A549 (cell line): ENCODE data around the gene AKAP6. TPM values are rescaled to one million over a fixed set of nuclear protein-coding genes. Genes with fewer than 3 reads are reported as not detected.
A peak's percentile ranks its signal among the peaks of the same experiment; 100 is the strongest.

Source experiments
- ATAC-seq, 2 experiments: fragments of 200-7000 bp in 1 of 2; fragments of >200 bp in 1 of 2; cut with Nextera tagmentation in 1 of 2; cut with Tn5 transposase in 1 of 2; 3 replicates each; pipeline versions ENCODE4 v1.8.0 to v1.9.1; 2018 to 2020; ENCODE audit warnings: mild to moderate bottlenecking in 1 of 2, moderate library complexity in 1 of 2
- CTCF ChIA-PET: fragments of 300-600 bp; sonication (Branson Sonifier 250); formaldehyde crosslinking; extraction: SDS; loops from one replicate; lab custom pipeline; 2021; ENCODE audit warnings: antibody characterized with exemption, inconsistent platforms; lab: Yijun Ruan, JAX
- POLR2A ChIA-PET: fragments of 350-600 bp; formaldehyde crosslinking; extraction: SDS; loops from one replicate; lab custom pipeline; 2021; ENCODE audit warnings: antibody characterized with exemption, inconsistent platforms; lab: Yijun Ruan, JAX
- DNase-seq, 2 experiments: peaks; one replicate each; pipeline versions ENCODE4 v3.0.0 to v3.0.0-alpha.2; 2011 to 2016; ENCODE audit warnings: low read depth in 1 of 2, low spot score in 1 of 2
- FAIRE-seq: peaks from 2 replicates; lab custom pipeline; 2011; peaks lifted over from hg19 to GRCh38; lab: Jason Lieb, UNC
- H3K27ac ChIP-seq, 2 experiments: fragments of >200 bp; sonication (Bioruptor Twin); formaldehyde crosslinking; 3 replicates each; pipeline ENCODE4 v1.5.1; 2016 to 2017
- H3K4me1 ChIP-seq: fragments of >200 bp; sonication (Bioruptor Twin); formaldehyde crosslinking; 3 replicates; pipeline ENCODE4 v1.6.1; 2016
- H3K4me2 ChIP-seq: fragments of >200 bp; sonication (Bioruptor Twin); formaldehyde crosslinking; 3 replicates; pipeline ENCODE4 v1.6.1; 2016
- H3K4me3 ChIP-seq: fragments of >200 bp; sonication (Bioruptor Twin); formaldehyde crosslinking; 3 replicates; pipeline ENCODE4 v1.5.1; 2016
- H3K9me3 ChIP-seq: fragments of >200 bp; sonication (Bioruptor Twin); formaldehyde crosslinking; 3 replicates; pipeline ENCODE4 v1.6.1; 2016
- BHLHE40 ChIP-seq: IDR thresholded peaks from 2 replicates; pipeline ENCODE4 v1.6.1; 2012; ENCODE audit warnings: low read depth, low read length, inconsistent platforms
- CBX8 ChIP-seq: fragments of 200-600 bp; sonication (generic); IDR thresholded peaks from 2 replicates; pipeline ENCODE4 v1.6.1; 2016
- E2F6 ChIP-seq: IDR thresholded peaks from 2 replicates; pipeline ENCODE4 v1.6.1; 2012; ENCODE audit warnings: low read depth, borderline replicate concordance
- EHF ChIP-seq: fragments of 250-450 bp; sonication (Bioruptor Pico); IDR thresholded peaks from 2 replicates; pipeline ENCODE4 v1.5.0; 2020; ENCODE audit warnings: mild to moderate bottlenecking
- ESRRA ChIP-seq: fragments of 150-350 bp; IDR thresholded peaks from 2 replicates; pipeline ENCODE4 v1.6.1; 2014; ENCODE audit warnings: mild to moderate bottlenecking, low read length, borderline replicate concordance
- FOXS1 ChIP-seq: fragments of 250-450 bp; sonication (Bioruptor Pico); IDR thresholded peaks from 2 replicates; pipeline ENCODE4 v1.5.0; 2020; ENCODE audit warnings: mild to moderate bottlenecking, moderate library complexity
- HEYL ChIP-seq: fragments of 250-450 bp; sonication (Bioruptor Pico); IDR thresholded peaks from 2 replicates; pipeline ENCODE4 v1.8.0; 2021; ENCODE audit warnings: mild to moderate bottlenecking, moderate library complexity
- HOXB13 ChIP-seq: fragments of 250-450 bp; sonication (Bioruptor Pico); IDR thresholded peaks from 2 replicates; pipeline ENCODE4 v1.5.0; 2020; ENCODE audit warnings: low read depth, mild to moderate bottlenecking, moderate library complexity
- JUN ChIP-seq, 2 experiments: fragments of >200 bp; sonication (Bioruptor Twin); formaldehyde crosslinking; IDR thresholded peaks; 2 replicates in 1 of 2; 3 replicates in 1 of 2; pipeline ENCODE4 v1.6.1; 2016 to 2017
- KDM5A ChIP-seq: fragments of 200-600 bp; sonication (generic); IDR thresholded peaks from 2 replicates; pipeline ENCODE4 v1.6.1; 2016; ENCODE audit warnings: antibody characterized with exemption, mild to moderate bottlenecking
- NFE2L2 ChIP-seq: fragments of 150-350 bp; conservative IDR thresholded peaks from 2 replicates; pipeline ENCODE4 v1.6.1; 2014; ENCODE audit warnings: low read length
- POLR2AphosphoS2 ChIP-seq: conservative IDR thresholded peaks from 2 replicates; pipeline ENCODE4 v1.6.1; 2012; ENCODE audit warnings: low read length, improper control_type of control experiment, inconsistent platforms
- RAD21 ChIP-seq, 2 experiments: fragments of >200 bp in 1 of 2; sonication (Bioruptor Twin) in 1 of 2; formaldehyde crosslinking in 1 of 2; IDR thresholded peaks in 1 of 2; conservative IDR thresholded peaks in 1 of 2; 2 replicates in 1 of 2; 3 replicates in 1 of 2; pipeline ENCODE4 v1.6.1; 2012 to 2018; ENCODE audit warnings: inconsistent platforms in 1 of 2
- REST ChIP-seq: fragments of 200-600 bp; sonication (generic); IDR thresholded peaks from 2 replicates; pipeline ENCODE4 v1.6.1; 2016; ENCODE audit warnings: antibody characterized with exemption, mild to moderate bottlenecking, moderate library complexity
- SMC3 ChIP-seq: fragments of >200 bp; sonication (Bioruptor Twin); formaldehyde crosslinking; IDR thresholded peaks from 3 replicates; pipeline ENCODE4 v1.6.1; 2018; ENCODE audit warnings: inconsistent platforms
- ZC3H11A ChIP-seq: fragments of 450-650 bp; IDR thresholded peaks from 2 replicates; pipeline ENCODE4 v1.6.1; 2014; ENCODE audit warnings: antibody characterized with exemption, mild to moderate bottlenecking
- WGBS: methylation state at CpG from one replicate; pipeline ENCODE4 v1.1.6; 2017; ENCODE audit errors: missing lambda C conversion rate; 5-methylcytosine and 5-hydroxymethylcytosine counted together
- polyA plus RNA-seq, 4 experiments: library from polyadenylated mRNA; depleted of rRNA in 3 of 4; stranded (reverse); fragments of >200 nt; fragmentation: RNase III in 1 of 4; extraction: RNeasy Plus Mini Kit Qiagen cat#74134 plus additional on column Dnase treatment in 1 of 4; gene quantifications; 2 replicates in 3 of 4; 3 replicates in 1 of 4; pipeline ENCODE4 v1.2.3, GENCODE V29; 2011 to 2017
- TF ChIP-seq, protein P1 (sequence below): fragments of 250-450 bp; sonication (Bioruptor Pico); IDR thresholded peaks from 2 replicates; pipeline ENCODE4 v1.5.0; 2020; ENCODE audit warnings: low read depth, mild to moderate bottlenecking, moderate library complexity
- TF ChIP-seq, protein P2 (sequence below): IDR thresholded peaks from 2 replicates; pipeline ENCODE4 v1.6.1; 2012
- TF ChIP-seq, protein P3 (sequence below): fragments of >200 bp; sonication (Bioruptor Twin); formaldehyde crosslinking; IDR thresholded peaks from 2 replicates; pipeline ENCODE4 v1.6.1; 2016
- TF ChIP-seq, protein P4 (sequence below): fragments of >200 bp; sonication (Bioruptor Twin); formaldehyde crosslinking; IDR thresholded peaks from 3 replicates; pipeline ENCODE4 v1.5.1; 2016
- TF ChIP-seq, protein P5 (sequence below): fragments of >200 bp; sonication (Bioruptor Twin); formaldehyde crosslinking; IDR thresholded peaks from 3 replicates; pipeline ENCODE4 v1.6.1; 2016
- TF ChIP-seq, protein P6 (sequence below): fragments of 150-350 bp; IDR thresholded peaks from 2 replicates; pipeline ENCODE4 v1.6.1; 2014; ENCODE audit warnings: low read depth, mild to moderate bottlenecking, low read length

Gene AKAP6
- polyA plus RNA-seq, 2 of the 4 experiments (the other 2 are of a cell fraction) = 0.27 to 1.9 TPM

GRCh38 chr14:32480337-32480736, 151.2 kb downstream of the AKAP6 start:
- Histone ChIP-seq H3K4me2 (no peak overlapping the region), H3K27ac (no peak overlapping the region), H3K4me1 (no peaks in the 10 kb centered on the region), H3K4me3 (no peak overlapping the region), H3K9me3 (no peaks in the 10 kb centered on the region)
- DNase-seq = no peak
- CTCF ChIA-PET = no interaction called here
- POLR2A ChIA-PET = no interaction called here
- no peak for FAIRE-seq
- ATAC-seq = no peak
- 78% methylated on average over 1 of the region's 1 CpG for WGBS
- TF ChIP-seq REST (no peak), E2F6 (no peak), BHLHE40 (no peak), ZC3H11A (no peak), JUN (IDR thresholded peaks at IDR 0.05) (no peak), HOXB13 (CRISPR knock-in tag) (no peak), NFE2L2 (no peak), SMC3 (no peak), FOXS1 (CRISPR knock-in tag) (no peak), EHF (CRISPR knock-in tag) (no peak)
- TF ChIP-seq, protein P1, sequence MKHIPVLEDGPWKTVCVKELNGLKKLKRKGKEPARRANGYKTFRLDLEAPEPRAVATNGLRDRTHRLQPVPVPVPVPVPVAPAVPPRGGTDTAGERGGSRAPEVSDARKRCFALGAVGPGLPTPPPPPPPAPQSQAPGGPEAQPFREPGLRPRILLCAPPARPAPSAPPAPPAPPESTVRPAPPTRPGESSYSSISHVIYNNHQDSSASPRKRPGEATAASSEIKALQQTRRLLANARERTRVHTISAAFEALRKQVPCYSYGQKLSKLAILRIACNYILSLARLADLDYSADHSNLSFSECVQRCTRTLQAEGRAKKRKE = no peak
- TF ChIP-seq, protein P2, sequence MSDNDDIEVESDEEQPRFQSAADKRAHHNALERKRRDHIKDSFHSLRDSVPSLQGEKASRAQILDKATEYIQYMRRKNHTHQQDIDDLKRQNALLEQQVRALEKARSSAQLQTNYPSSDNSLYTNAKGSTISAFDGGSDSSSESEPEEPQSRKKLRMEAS = no peak

DNA sequence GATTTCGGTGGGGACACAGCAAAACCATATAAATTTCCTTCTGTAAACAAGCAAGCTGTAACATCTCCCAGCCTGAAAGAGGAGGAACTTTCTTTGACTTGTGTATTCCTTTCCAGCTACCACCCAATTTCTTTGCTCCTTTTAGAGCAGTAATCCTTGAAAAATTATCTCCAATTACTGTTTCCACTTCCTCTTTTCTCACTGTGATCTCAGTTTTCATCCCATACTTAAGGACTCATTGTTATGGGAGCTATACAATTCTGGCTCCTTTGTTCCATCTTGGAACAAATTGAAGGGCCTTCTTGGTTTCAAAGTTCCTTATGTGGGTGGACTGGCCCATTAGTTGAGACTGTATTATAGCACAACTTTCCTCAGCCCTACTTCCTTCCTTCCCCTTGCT, 152.6 kb downstream of the AKAP6 start:
- ChIA-PET POLR2A (no interaction called here), CTCF (no interaction called here)
- DNase-seq (no peak), FAIRE-seq (no peak), ATAC-seq (no peak)
- TF ChIP-seq, protein P1 = no peak
- TF ChIP-seq POLR2AphosphoS2 = no peak
- no peak for TF ChIP-seq RAD21 (conservative IDR thresholded peaks at IDR 0.05 in 1 of 2, IDR thresholded peaks at IDR 0.05 in 1 of 2)
- TF ChIP-seq KDM5A = no peak
- no peak overlapping the region for H3K4me2 ChIP-seq
- no peak overlapping the region for H3K4me3 ChIP-seq
- 0 out of 6 replicates have a peak overlapping the region, but pooled peaks of 1 of the 2 experiments have one; percentile 8 for H3K27ac ChIP-seq
- WGBS = 0% methylated on average over 1 of the region's 1 CpG
- no peaks in the 10 kb centered on the region for H3K4me1 ChIP-seq
- H3K9me3 ChIP-seq = no peaks in the 10 kb centered on the region

DNA sequence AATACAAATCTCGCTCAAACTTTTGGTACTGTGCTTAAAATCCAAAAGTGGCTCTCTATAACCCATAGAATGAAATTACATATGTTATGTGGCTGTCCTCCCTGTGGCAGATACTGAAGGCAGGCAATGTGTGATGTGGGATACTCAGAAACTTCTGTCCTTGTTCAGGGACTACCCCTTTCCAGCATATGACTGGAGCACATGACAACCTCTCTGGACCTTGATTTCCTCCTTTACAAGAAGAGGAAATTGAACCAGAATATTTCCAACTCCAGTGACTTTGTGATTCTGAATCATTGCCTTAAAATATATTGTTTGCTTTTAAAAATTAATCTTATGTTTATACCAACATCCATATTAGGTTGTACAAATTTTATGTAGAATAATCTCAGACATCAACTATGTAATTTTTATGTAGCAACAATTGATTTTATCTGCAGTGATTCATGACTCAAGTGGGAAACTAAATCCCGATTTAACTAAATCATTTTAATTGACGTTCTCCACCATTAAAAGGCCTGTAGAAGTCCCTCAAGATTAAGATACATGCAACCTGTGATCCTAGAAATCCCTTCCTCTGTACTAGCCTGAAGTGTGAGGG, 162.4 kb downstream of the AKAP6 start:
- H3K4me3 ChIP-seq = no peak overlapping the region
- no peak for DNase-seq
- ChIA-PET CTCF (no interaction called here), POLR2A (no interaction called here)
- no peak for ATAC-seq
- 73% methylated on average over 3 of the region's 3 CpGs for WGBS
- no peaks in the 10 kb centered on the region for H3K4me1 ChIP-seq
- no peak for FAIRE-seq
- no peaks in the 10 kb centered on the region for H3K9me3 ChIP-seq
- H3K4me2 ChIP-seq = no peak overlapping the region
- no peak overlapping the region for H3K27ac ChIP-seq
- TF ChIP-seq, protein P2 = no peak
- TF ChIP-seq FOXS1 (CRISPR knock-in tag) (no peak), NFE2L2 (no peak), EHF (CRISPR knock-in tag) (no peak), HEYL (CRISPR knock-in tag) (no peak), CBX8 (no peak), ESRRA (no peak)
- TF ChIP-seq, protein P3, sequence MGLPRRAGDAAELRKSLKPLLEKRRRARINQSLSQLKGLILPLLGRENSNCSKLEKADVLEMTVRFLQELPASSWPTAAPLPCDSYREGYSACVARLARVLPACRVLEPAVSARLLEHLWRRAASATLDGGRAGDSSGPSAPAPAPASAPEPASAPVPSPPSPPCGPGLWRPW = no peak
- TF ChIP-seq, protein P4, sequence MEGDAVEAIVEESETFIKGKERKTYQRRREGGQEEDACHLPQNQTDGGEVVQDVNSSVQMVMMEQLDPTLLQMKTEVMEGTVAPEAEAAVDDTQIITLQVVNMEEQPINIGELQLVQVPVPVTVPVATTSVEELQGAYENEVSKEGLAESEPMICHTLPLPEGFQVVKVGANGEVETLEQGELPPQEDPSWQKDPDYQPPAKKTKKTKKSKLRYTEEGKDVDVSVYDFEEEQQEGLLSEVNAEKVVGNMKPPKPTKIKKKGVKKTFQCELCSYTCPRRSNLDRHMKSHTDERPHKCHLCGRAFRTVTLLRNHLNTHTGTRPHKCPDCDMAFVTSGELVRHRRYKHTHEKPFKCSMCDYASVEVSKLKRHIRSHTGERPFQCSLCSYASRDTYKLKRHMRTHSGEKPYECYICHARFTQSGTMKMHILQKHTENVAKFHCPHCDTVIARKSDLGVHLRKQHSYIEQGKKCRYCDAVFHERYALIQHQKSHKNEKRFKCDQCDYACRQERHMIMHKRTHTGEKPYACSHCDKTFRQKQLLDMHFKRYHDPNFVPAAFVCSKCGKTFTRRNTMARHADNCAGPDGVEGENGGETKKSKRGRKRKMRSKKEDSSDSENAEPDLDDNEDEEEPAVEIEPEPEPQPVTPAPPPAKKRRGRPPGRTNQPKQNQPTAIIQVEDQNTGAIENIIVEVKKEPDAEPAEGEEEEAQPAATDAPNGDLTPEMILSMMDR = no peak
- TF ChIP-seq, protein P5, sequence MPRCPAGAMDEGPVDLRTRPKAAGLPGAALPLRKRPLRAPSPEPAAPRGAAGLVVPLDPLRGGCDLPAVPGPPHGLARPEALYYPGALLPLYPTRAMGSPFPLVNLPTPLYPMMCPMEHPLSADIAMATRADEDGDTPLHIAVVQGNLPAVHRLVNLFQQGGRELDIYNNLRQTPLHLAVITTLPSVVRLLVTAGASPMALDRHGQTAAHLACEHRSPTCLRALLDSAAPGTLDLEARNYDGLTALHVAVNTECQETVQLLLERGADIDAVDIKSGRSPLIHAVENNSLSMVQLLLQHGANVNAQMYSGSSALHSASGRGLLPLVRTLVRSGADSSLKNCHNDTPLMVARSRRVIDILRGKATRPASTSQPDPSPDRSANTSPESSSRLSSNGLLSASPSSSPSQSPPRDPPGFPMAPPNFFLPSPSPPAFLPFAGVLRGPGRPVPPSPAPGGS = no peak
- TF ChIP-seq, protein P6, sequence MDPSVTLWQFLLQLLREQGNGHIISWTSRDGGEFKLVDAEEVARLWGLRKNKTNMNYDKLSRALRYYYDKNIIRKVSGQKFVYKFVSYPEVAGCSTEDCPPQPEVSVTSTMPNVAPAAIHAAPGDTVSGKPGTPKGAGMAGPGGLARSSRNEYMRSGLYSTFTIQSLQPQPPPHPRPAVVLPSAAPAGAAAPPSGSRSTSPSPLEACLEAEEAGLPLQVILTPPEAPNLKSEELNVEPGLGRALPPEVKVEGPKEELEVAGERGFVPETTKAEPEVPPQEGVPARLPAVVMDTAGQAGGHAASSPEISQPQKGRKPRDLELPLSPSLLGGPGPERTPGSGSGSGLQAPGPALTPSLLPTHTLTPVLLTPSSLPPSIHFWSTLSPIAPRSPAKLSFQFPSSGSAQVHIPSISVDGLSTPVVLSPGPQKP = no peak
